Stimulated activated CD4-positive, alpha-beta T cell treated with anti-CD3 and anti-CD28 coated beads, Interleukin-4, amount 100 ng/mL, for 48 hours (primary cell): Measurements from ENCODE around the gene GNLY.

Experiments used
- DNase-seq, 2 donors: peaks; one replicate each; pipeline ENCODE4 v3.0.0-alpha.2; 2020; ENCODE audit warnings: low read depth in 2 of 2

GNLY gene

GRCh38 chr2:85744055-85744454 lies 49.9 kb downstream of the GNLY start:
- no peak for DNase-seq

- DNase-seq, result no peak
Measured at GRCh38 chr2:85744741-85745601, 50.8 kb downstream of the GNLY start.

- DNase-seq, result no peak
Measured at GRCh38 chr2:85745619-85746018, 51.5 kb downstream of the GNLY start.

- DNase-seq, result no peak
Measured at GRCh38 chr2:85746321-85747004, 52.3 kb downstream of the GNLY start.

GRCh38 chr2:85747441-85747840 lies 53.3 kb downstream of the GNLY start:
- DNase-seq, result no peak

GRCh38 chr2:85748039-85748734 lies 54.0 kb downstream of the GNLY start:
- no peak for DNase-seq
